PC-3 (cell line): ENCODE measurements around the gene RAP1GAP2. TPM values are rescaled to one million over a fixed set of nuclear protein-coding genes. Genes with fewer than 3 reads are reported as not detected.

Experiments used
- ATAC-seq: fragments of 200-7000 bp; cut with Tn5 transposase; 2 replicates; pipeline ENCODE4 v1.9.1; 2020; ENCODE audit warnings: mild to moderate bottlenecking, moderate library complexity
- BruUV-seq: library from RNA; stranded (reverse); fragments of 400-500 nt; replicated peaks from 2 replicates; lab custom pipeline; 2021; lab: Mats Ljungman, UMichigan
- CTCF ChIA-PET: fragments of 300-600 bp; sonication (Branson Sonifier 250); formaldehyde crosslinking; loops from one replicate; lab custom pipeline; 2022; ENCODE audit warnings: antibody characterized with exemption; lab: Charles Lee
- POLR2A ChIA-PET: fragments of 300-600 bp; sonication (Branson Sonifier 250); formaldehyde crosslinking; loops from one replicate; lab custom pipeline; 2022; ENCODE audit warnings: antibody characterized with exemption; ENCODE audit not compliant: unreplicated experiment; lab: Charles Lee
- DNase-seq: peaks from one replicate; pipeline ENCODE4 v3.0.0-alpha.2; 2015
- H2AFZ ChIP-seq: fragments of 300-600 bp; sonication (generic); 2 replicates; pipeline ENCODE4 v1.6.0; 2016; ENCODE audit warnings: antibody characterized with exemption, low read length
- H3F3A ChIP-seq: fragments of 300-600 bp; sonication (generic); one replicate; pipeline ENCODE4 v1.6.0; 2017; ENCODE audit warnings: antibody characterized with exemption, low read length, control low read depth, mild to moderate bottlenecking; ENCODE audit not compliant: unreplicated experiment
- H3K27ac ChIP-seq: fragments of 300-600 bp; sonication (generic); 2 replicates; pipeline ENCODE4 v1.5.1; 2016; ENCODE audit warnings: mild to moderate bottlenecking, low read length
- H3K27me3 ChIP-seq: fragments of 300-600 bp; sonication (generic); 2 replicates; pipeline ENCODE4 v1.6.1; 2016; ENCODE audit warnings: low read length, mixed read lengths
- H3K36me3 ChIP-seq: fragments of 300-600 bp; sonication (generic); 2 replicates; pipeline ENCODE4 v1.6.1; 2016; ENCODE audit warnings: low read depth, mixed run types, low read length, mixed read lengths
- H3K4me1 ChIP-seq: fragments of 300-600 bp; sonication (generic); 2 replicates; pipeline ENCODE4 v1.5.1; 2016; ENCODE audit warnings: low read length; ENCODE audit not compliant: insufficient read depth
- H3K4me2 ChIP-seq: fragments of 300-600 bp; sonication (generic); 2 replicates; pipeline ENCODE4 v1.6.0; 2016; ENCODE audit warnings: low read length
- H3K4me3 ChIP-seq: fragments of 300-600 bp; sonication (generic); 2 replicates; pipeline ENCODE4 v1.5.1; 2016; ENCODE audit warnings: mild to moderate bottlenecking, low read length, mixed read lengths
- H3K79me2 ChIP-seq: fragments of 300-600 bp; sonication (generic); 2 replicates; pipeline ENCODE4 v1.6.1; 2017; ENCODE audit warnings: low read length, mixed read lengths
- H3K9ac ChIP-seq: fragments of 300-600 bp; sonication (generic); 2 replicates; pipeline ENCODE4 v1.6.0; 2016; ENCODE audit warnings: mild to moderate bottlenecking, low read length
- H3K9me2 ChIP-seq: fragments of 300-600 bp; sonication (generic); replicated peaks from 2 replicates; pipeline ENCODE4 v1.6.1; 2016; ENCODE audit warnings: mixed run types, low read length, mixed read lengths
- H3K9me3 ChIP-seq: fragments of 300-600 bp; sonication (generic); 2 replicates; pipeline ENCODE4 v1.6.1; 2016; ENCODE audit warnings: low read length, mixed read lengths
- H4K20me1 ChIP-seq: fragments of 300-600 bp; sonication (generic); 2 replicates; pipeline ENCODE4 v1.6.1; 2016; ENCODE audit warnings: low read length, mixed read lengths
- CTCF ChIP-seq: fragments of 300-600 bp; sonication (generic); conservative IDR thresholded peaks from 2 replicates; pipeline ENCODE4 v1.5.1; 2017; ENCODE audit warnings: antibody characterized with exemption, low read depth, mild to moderate bottlenecking, low read length
- EZH2 ChIP-seq: fragments of 300-600 bp; sonication (generic); IDR thresholded peaks from one replicate; pipeline ENCODE4 v1.6.1; 2017; ENCODE audit warnings: antibody characterized with exemption, mild to moderate bottlenecking, low read length; ENCODE audit not compliant: unreplicated experiment
- EZH2phosphoT487 ChIP-seq: fragments of 300-600 bp; sonication (generic); IDR thresholded peaks from 2 replicates; pipeline ENCODE4 v1.6.1; 2018; ENCODE audit warnings: mild to moderate bottlenecking, antibody characterized with exemption, low read length, borderline replicate concordance
- intact Hi-C: fragments of 100-400 bp; cut with micrococcal nuclease; formaldehyde crosslinking; loops from 2 replicates; pipeline ENCODE4 v1.9.0; 2023
- total RNA-seq: library from RNA; depleted of rRNA; stranded (reverse); fragments of >200 nt; gene quantifications from 2 replicates; pipeline ENCODE4 v1.2.3, GENCODE V29; 2014

RAP1GAP2 gene
- total RNA-seq, 1 experiment from 2014 or later = 14.5 TPM

GRCh38 chr17:2965621-2966595 is 169.7 kb downstream of the RAP1GAP2 start:
- POLR2A ChIA-PET = interaction anchor here (0.6 kb wide), 1 partner anchor 28 kb away, joined by 4 read pairs; no protein-coding TSS in a partner anchor
- peak; percentile 97 for ATAC-seq
- peak overlapping the region; percentile 19; the same call in 1 of the 2 replicates for H3K4me3 ChIP-seq
- TSS peak; percentile 45 for BruUV-seq
- no peaks in the 10 kb centered on the region for H4K20me1 ChIP-seq
- H3K4me2 ChIP-seq = peak overlapping the region; percentile 76
- H3K27me3 ChIP-seq = no peaks in the 10 kb centered on the region
- peaks cover 9% of the 10 kb centered on the region for H3F3A ChIP-seq
- CTCF ChIA-PET = no interaction called here
- H3K9ac ChIP-seq = peak overlapping the region; percentile 50
- H3K9me2 ChIP-seq = no peaks in the 10 kb centered on the region
- TF ChIP-seq EZH2phosphoT487 (no peak), CTCF (no peak), EZH2 (no peak)
- intact Hi-C loops = no loop called here
- H2AFZ ChIP-seq = peak overlapping the region; percentile 58
- H3K79me2 ChIP-seq = no peaks in the 10 kb centered on the region
- H3K9me3 ChIP-seq = no peaks in the 10 kb centered on the region
- H3K27ac ChIP-seq = peak overlapping the region; percentile 91
- H3K36me3 ChIP-seq = no peaks in the 10 kb centered on the region
- peaks cover 21% of the 10 kb centered on the region for H3K4me1 ChIP-seq
- peak; percentile 71 for DNase-seq

- Histone ChIP-seq H3K9me2 (no peaks in the 10 kb centered on the region), H4K20me1 (no peaks in the 10 kb centered on the region), H3K79me2 (no peaks in the 10 kb centered on the region), H3K9ac (no peak overlapping the region), H3K27ac (no peak overlapping the region), H3K36me3 (no peaks in the 10 kb centered on the region), H3K27me3 (no peaks in the 10 kb centered on the region), H2AFZ (no peak overlapping the region), H3K4me2 (no peak overlapping the region), H3K9me3 (no peaks in the 10 kb centered on the region), H3F3A (peaks cover 9% of the 10 kb centered on the region), H3K4me1 (peaks cover 21% of the 10 kb centered on the region), H3K4me3 (no peak overlapping the region)
- ATAC-seq (no peak), DNase-seq (no peak)
- CTCF ChIA-PET = no interaction called here
- POLR2A ChIA-PET = no interaction called here
- BruUV-seq = no TSS peak
- TF ChIP-seq EZH2phosphoT487 (no peak), CTCF (no peak), EZH2 (no peak)
- intact Hi-C loops = no loop called here
Measured at GRCh38 chr17:2967515-2967914, 171.3 kb downstream of the RAP1GAP2 start.
